Stimulated activated CD4-positive, alpha-beta T cell treated with anti-CD3 and anti-CD28 coated beads, Interleukin-4, amount 100 ng/mL, for 48 hours (primary cell): ENCODE results near the gene B3GNT5.
"Not testable (repeated sequence)": the region's sequence is repeated elsewhere in the genome, so short reads cannot be mapped to it uniquely, and the experiment has no call there.

Source experiments
- DNase-seq, 2 donors: peaks; one replicate each; pipeline ENCODE4 v3.0.0-alpha.2; 2020; ENCODE audit warnings: low read depth in 2 of 2

The B3GNT5 gene

DNA sequence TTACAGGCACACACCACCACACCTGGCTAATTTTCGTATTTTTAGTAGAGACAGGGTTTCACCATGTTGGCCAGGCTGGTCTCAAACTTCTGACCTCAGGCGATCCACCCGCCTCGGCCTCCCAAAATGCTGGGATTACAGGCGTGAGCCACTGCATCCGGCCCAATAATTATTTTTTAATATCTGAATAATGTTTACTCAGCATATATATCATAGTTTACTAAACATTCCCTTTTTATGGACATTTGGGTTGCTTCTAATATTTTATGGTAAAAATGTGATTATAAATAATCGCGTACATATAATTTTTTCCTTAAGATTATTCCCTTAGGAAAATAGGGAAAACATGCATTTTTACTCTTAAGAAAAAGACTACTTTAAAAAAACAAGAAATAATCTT is 22.8 kb upstream of the B3GNT5 start:
- not testable (repeated sequence) for DNase-seq

DNA sequence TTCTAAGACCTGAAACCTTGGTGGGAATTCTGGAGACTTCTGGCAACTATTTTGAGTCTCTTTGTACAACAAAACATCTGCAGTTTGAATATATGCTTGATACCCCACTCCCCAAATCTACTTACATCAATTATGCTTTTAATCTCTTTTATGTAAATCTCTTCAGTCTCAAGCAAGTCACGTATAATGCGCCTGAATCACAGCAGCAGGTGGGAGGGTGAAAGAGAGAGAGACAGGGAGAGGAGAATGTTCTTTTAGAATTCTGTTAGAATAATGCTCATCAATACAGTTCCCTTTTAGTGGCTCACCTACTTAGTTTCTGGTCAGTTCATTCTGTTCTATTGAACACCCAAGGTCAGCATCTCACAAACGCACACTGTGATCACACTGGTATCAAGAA is 22.2 kb upstream of the B3GNT5 start:
- no peak for DNase-seq

DNA sequence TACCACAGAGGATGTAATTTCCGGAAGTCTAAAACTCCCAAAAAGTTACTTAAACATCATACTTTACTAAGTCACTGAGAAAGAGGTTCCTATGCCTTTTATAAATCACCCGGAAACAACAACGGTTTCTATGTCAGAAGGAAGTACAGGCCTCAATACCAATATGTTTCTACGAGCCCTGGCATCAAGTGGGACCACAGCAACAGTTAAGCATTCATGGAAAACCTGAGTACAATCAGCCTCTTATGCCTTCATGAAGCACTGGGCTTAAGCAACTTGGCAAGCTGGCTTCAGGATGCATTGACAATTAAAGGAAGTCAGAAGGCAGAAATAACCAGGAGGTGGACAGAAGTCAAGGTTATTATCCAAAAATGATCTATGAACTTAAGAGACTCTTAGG is 19.1 kb upstream of the B3GNT5 start:
- DNase-seq, result no peak

DNA sequence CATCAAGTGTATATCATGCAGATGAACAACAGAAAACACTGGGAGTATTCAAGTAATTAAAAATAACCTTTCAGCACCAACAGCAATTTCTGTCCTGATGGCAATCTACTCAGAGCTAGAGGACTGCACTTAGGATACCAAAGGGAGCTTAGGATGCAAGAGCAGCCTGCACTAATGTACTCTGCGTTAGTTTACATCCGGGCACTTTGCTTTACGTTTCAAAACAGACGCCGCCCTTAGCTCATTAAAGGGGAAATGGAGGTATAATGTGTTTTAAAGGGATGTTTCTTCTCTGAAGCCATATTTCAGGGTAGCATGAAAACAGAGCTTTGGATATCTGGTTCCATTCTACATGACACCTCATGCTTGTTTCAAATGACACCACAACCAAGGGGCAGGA is 14.0 kb upstream of the B3GNT5 start:
- DNase-seq, result no peak

DNA sequence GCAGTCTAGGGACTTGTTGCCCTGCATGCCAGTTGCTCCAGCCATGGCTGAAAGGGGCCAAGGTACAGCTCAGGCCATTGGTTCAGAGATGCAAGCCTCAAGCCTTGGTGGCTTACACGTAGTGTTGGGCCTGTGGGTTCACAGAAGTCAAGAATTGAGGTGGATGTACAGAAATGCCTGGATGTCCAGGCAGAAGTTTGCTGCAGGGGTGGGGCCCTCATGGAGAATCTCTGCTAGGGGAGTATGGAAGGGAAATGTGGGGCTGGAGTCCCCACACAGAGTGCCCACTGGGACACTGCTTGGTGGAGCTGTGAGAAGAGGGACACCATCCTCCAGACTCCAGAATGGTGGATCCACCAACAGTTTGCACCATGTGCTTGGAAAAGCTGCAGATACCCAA is 10.6 kb upstream of the B3GNT5 start:
- no peak for DNase-seq

DNA sequence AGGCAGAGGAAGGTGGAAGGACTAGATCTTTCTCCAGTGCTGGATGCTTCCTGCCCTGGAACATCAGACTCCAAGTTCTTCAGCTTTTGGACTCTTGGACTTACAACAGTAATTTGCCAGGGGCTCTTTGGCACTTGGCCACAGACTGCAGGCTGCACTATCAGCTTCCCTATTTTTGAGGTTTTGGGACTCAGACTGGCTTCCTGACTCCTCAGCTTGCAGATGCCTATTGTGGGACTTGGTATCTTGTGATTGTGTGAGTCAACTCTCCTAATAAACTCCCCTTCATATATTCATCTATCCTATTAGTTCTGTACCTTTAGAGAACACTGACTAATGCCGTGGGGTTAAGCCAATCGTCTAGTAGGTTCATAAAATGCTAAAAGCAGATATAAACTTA is 8.8 kb upstream of the B3GNT5 start:
- no peak for DNase-seq

DNA sequence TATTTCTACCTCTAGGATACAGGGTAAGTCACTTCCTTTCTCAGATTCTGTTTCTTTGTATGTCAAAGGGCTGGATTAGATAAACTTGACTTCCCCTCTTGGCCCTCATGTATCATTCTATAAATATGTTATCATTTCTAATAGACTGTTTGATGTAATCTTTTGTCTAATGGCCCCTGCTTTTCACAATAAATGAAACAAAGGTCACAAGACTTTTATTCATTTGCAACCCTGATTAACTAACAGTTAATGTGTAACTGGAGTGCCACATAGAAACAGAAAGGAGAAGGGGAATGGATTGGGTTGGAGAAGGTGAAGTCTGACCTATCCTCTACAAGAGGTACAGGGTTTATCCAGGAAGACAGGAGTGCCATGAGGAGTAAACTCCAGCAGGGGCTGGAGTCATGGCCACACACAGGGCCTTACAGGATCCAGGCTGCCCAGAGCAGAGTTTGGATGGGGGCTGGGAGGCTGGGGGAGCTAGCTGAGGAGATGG is 8.0 kb upstream of the B3GNT5 start:
- DNase-seq, result no peak

DNA sequence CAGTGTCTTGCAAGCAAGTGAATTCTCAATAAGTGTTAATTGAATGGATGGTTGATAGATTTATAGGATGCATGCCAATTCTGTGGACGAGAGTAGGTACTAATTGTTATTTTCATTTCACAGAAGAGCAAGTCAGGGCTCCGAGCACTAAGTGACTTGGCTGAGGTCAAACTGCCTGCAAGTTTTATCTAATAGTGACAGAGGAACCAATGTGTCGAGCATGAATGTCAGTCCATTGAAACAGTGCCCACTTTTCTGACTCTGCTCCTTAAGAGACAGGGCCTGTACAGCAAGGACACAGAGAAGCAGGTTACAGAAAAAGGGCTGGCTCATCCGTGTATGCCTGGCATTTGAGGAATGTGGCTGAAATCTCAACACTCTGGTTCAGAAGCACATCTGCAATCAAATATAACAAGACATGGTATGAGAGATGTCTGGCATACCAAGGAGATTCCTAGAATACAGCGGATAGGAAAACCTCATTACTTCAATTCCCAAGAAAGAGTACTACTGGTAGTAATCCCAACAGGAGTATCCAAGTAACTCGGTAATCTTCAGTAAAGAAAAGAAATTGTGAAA is 6.0 kb upstream of the B3GNT5 start:
- DNase-seq, result no peak

DNA sequence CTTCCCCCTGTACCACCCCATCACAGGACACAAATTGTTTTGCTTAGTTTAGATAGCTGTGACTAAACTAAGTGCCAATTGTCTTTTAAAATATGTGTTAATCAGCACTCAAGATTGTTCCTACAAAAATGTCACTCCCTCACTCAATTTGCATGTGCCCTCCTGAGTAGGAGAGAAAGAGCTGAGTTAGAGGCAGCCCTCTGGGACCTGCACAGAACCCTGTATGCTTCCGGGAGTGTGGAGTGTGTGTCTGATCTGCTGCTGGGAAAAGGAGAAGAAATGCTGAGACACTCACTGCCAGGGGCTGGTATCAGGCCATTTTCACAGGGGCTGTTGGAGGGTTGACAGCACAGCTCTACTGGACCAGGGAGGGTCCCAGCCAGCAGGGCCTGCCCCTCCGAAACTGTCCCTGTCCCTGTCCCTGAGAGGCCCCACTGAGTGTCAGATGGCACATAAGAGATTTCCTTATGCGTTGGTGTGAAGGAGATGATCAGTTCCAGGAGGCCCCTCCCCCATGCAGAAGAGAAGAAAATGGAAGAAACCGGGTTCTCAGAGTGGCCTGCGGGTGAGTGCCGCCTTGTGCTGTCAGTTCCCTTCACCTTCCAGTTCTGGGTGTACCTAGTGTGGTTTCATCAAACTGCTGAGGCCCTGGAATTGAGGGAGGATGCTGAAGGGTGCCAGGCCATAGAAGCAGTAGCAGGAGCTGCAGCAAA is 3.9 kb upstream of the B3GNT5 start:
- no peak for DNase-seq

DNA sequence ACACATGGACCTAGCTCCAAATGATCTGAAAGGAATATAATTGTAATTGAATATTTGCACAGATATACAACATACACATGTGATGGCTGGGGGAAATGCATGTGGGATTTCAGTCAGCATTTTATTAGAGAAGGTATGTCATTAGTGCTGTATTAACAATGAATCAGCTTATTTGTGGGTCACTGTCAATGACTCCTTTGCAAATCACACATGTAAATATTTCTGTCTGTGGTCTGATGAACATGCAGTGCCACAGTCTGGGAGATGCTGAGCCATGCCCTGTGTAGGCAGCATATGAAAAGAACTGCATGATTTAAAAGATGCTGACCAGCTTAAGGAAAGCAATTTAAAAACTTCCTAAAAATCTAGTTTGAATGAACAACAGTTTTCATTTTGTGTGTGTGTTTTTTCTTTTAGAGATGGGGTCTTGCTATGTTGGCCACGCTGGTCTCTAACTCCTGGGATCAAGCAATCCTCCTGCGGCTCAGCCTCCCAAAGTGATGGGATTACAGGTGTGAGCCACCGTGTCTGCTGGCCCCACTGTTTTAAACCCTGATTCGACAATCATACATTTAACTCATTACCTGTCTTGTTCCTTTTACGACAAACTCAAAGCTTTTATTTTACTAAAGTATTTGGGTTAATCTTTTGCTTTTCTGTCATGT is 803 bp upstream of the B3GNT5 start:
- DNase-seq, result no peak

DNA sequence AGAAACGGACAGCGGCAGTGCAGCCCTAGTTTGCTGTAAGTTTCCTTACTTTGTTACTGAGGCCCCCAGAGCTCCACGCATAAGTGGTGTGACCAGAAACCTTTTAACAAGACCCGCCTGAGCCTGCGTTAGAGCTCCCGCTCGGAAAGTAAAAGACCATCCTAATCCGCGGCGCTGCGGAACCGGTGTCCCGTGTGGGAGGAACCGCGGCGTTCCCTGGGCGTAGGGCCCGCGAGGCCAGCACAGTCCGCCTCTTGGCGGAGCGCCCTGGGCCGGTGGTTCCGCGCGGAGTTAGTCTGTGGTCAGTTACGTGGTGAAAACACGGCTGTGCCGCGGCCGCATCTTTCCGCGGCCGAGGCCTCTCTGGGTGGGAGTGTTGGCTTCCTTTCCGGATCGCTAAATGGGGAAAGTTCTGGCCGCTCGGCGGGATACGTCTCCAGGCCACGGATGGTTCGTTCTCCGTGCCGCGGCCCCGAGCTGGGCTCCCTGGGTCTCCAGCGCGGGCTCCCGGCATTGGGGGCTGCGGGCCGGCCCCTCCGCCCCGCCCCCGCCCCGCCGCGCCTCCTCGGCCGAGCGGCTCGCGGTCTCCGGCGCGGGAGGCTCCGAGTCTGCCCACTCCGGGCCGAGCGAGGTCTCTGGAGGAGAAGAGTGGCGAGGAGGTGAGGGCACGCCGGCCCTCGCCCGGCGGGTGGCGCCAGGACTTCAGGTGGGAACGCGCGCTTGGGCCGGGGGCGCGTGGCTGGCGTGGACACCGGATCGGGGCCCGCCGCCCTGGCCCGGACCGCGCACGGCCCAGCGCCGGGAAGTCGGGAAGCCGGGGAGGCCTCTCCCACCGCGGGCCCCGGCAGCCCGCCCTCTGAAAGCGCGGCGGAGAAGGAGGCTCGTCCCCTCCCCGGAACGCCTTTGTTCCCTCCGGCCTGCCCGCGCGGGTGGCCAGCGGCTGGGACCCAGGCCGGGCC is 754 bp downstream of the B3GNT5 start:
- DNase-seq, result no peak

DNA sequence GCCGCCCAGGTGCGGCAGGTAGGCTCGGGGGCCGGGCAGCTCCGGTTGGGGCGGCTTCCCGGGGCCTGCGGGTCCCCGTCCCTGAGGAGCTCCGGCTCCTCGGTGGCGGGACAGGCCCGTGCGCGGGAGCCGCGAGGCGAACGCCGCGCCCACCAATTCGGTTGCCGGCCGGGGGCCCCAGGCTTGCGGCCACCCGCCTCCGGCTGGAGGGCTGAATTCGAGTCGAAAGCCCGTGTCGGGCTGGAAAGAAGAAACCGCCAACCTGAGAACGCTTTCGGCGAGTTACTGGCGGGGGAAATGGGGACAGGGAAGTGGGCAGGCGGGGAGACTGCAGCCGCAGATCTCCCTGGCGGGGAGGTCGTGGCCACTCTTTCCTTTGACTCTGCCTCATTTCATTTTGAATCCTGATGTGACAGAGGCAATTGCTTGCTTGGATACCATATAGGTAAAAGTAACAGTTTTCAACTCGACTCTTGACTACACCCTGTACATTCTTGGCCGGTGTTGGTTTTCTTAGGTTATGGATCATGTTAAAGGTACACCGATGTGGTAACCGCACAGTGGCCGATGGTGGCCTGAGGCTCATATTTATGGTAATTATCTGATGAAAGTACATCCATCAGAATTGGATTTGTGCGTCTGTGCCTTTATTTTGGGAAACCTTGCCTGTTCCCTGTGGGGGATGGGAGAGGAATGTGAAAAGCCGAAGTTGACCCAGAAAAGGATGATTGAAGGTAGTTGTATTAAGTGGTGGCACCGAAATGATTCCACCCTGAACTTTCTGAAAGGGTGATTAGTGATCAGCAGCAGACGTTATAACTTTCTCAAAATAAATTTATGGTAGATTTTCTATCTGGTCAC is 1.7 kb downstream of the B3GNT5 start:
- no peak for DNase-seq

DNA sequence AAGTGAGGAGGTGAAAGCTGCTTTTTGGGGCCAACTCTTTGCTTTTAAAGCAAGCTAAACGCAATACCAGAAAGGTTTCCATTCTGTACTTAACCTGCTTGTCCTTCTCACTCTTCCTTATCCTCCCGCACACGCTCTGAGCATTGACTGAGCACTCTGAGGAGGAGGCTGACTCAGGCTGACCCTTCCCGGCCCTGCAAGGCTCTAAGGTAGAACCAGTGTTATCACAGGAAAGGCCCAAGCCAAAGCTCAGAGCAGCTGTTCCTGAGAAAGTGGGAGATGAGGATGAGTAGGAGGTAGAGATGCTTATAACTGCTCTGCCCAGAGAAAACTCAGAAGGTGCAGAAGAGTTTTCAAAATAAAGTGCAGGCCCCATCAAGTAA is 2.3 kb downstream of the B3GNT5 start:
- DNase-seq, result no peak

DNA sequence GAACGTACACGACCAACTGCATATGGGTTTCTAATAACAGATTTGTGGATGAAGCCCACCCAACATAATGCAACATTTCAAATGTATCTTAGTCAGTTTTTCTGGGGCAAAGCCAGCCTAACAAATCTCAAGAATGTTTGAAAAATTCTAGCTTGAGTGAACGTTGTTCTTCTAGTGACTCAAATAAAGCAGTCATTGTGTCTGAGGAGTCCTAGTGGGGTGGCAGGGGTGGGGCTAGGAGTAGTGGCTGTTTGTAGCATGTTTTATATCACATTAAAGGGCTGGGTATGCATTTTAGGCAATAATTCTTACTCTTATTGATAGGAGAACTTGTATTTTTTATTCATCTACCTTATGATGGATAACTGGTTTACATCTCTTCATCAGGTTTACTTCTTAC is 6.0 kb downstream of the B3GNT5 start:
- no peak for DNase-seq

DNA sequence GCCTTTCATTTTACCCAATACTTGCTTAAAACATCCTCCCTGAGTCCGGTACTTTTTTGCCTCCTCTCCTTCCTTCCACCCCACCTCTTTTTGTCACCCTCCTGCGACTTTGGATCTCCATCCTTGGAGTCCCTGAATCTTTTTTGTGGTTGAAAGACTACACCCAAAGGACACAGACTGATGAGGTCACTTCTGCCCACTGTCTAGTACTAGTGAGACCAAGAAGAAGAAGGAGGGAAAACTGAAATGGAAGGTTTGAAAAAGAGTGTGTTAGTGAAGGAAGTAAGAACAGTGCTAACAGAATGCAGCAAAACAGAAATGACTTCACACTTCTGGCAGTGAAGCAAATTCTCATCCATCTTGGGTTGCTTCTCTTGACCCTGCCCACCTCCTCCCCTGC is 6.6 kb downstream of the B3GNT5 start:
- DNase-seq, result no peak

DNA sequence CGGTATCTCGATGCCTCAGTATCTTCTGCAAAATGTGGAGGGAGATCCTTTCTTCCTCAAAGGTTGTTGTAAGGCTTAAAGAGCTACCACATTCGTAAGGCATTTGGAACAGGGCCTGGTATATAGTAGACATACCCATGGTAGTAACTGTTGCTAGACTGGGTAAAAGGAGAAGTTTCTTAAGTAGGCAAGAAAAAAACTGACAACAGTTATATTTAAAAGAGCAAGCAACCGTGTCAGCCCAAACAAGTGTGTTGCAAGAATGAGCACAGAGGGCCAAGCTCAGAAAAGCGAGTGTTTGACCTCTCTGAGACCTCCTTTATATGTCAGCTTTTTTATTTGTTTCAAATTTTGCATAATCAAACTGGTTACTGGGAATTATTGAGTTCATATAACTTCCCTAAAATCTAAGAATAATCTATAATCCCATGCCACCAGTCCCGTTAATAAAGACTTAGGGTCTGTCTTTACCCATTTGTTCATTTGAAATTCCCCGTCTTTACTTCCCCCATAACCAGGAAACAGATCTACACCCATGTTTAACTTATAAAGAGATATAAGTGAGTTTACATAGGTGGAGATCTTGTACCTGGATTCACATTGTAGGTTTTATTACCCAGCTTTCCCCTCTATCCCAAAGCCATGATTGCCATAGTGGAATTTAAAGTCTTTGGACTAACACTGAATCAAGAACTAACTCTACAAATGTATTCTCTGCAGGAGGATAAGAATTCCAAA is 7.3 kb downstream of the B3GNT5 start:
- no peak for DNase-seq

DNA sequence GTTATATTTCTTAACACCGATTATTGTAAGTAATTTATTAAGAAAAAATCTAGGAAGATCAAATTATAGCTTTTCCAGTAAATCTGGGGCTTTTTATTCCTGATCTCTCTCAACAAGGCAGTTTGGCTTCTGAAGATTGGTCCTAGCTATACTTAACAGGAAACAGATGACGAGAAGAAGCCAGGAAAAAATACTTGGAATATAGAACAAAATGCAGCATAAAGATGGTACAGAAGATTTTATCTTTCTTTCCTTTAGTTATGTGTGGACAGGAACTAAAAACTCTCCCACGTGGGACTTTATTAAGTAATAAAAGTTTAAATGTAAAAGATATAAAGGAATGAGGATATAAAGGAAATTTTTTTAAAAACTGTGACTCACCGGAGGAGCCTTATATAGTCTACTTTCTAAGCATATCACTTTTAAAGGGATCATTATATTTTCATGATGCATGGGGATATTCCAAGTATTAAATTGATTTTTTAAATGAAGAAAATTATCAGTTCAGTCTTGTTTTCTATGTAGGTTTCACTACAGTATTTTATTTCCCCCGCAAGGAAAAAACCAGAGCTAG is 8.2 kb downstream of the B3GNT5 start:
- no peak for DNase-seq

DNA sequence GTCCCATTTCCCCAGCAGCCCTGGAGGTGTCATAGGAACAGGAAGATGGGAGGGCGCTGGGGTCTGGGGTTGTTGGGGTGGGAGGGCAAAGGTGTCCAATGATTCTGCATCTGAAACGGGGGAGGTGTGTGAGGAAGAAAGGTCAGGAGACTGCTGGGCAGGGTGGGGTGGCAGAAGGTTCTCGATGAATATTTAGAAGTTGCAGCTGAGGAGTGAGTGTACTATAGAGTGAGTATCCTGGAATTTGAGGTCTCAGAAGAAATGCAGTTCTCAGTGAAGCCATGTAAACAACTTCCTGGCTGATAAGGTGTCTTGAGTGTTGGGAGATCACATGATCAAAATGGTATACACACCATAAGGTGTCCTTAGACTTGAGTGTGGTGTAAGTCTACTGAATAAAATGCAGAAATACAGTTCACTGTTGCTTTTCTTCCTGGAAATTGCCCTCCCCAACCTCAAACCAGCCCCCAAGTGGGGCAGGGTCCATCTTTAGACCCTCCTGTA is 9.9 kb downstream of the B3GNT5 start:
- no peak for DNase-seq

DNA sequence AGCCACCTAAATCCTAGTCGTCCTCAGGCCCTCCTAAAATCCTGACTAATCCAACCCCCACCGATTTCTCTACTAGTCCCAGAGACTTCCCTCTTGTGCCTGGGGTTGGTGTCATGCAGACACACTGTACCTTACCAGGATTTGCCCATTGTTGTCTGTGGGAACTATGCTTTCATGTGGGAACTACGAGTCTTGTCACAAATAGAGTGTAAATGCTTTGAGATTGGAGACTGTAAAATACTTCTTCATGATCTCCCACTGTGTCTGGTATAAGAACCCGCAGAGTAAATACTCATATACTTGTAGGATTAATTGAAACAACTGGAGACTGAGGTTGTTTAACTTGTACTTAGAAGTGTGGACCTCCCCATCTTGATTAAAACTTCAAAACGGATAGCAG is 11.2 kb downstream of the B3GNT5 start:
- DNase-seq, result no peak

DNA sequence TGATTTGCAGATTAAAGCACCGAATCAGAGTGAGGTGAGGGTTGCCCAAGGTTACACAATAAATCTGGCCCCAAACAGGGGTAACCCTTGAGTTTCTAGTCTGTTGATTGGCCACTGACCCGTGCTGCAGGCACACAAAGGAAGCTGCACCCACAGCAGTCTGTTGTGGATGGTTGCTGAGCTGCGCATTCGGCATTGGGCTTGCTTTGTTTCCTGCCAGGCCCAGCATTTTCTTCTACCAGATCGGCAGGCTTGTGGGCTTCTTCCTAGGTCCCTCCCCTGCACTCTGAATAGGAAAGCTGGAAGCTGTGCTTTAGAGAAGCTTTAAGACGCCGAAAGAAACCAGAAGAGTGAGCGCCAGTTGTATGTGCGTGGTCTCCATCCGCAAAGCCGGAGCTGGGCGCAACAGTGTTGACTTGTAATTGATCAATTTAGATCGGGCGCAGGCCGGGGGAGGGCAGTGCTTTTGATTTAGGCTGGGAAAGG is 12.1 kb downstream of the B3GNT5 start:
- DNase-seq, result no peak
